Erythroblast (primary cell): Measurements from ENCODE around the gene GCSH.

Experiments used
- GATA1 ChIP-seq: IDR thresholded peaks from 2 replicates; pipeline ENCODE4 v1.6.1; 2011; ENCODE audit warnings: low read depth, mild to moderate bottlenecking, control low read depth, low read length, moderate library complexity
- POLR2A ChIP-seq: IDR thresholded peaks from 2 replicates; pipeline ENCODE4 v1.6.1; 2011; ENCODE audit warnings: mild to moderate bottlenecking, low read length

DNA sequence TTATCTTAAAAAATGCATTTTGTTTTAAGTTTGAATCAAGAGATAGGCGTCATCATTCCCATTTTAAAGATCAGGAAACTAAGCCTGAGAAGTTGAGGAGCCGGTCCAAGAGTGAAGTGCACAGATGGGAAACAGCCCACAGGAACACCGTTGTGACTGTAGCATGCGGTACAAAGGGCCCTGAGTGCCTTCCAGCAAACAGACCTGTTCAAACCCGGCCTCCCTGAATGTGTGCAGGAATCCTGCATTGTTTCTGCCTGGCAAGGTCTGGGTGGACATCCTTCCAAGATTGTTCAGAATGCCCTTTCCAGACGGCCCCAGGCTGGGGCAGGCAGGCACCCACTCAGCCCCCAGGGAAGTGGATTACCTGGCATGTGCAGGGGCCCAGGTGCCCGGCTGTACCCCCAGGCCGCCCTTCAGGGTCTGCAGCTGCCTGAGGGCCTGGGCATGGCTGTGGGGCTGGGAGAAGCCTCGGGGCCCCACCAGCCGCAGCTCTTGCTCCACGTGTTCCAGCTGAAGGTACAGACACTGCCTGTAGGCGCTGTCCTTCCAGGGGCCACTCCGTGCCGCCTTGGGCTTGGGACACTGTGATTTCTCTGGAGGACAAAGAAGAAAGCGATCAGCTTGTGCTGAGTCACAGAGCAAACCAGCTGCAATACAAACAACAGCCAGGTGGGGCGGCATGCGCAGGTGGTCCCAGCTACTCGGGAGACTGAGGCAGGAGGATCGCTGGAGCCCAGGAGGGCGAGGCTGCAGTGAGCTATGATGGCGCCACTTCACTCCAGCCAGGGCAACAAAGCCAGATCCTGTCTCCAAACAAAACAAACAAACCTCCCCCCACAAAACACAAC lies 45.0 kb upstream of the GCSH start:
- TF ChIP-seq POLR2A (no peak), GATA1 (no peak)
